Aortic smooth muscle cell (primary cell): ENCODE data around the gene FAM131C. TPM values are rescaled to one million over a fixed set of nuclear protein-coding genes. Genes with fewer than 3 reads are reported as not detected.

Experiments used
- total RNA-seq: library from RNA; depleted of rRNA; stranded (reverse); fragments of >200 nt; gene quantifications from 2 replicates; pipeline ENCODE4 v1.2.3, GENCODE V29; 2014

FAM131C gene
- total RNA-seq: 0.31 and 0.53 TPM in 2 replicates

DNA sequence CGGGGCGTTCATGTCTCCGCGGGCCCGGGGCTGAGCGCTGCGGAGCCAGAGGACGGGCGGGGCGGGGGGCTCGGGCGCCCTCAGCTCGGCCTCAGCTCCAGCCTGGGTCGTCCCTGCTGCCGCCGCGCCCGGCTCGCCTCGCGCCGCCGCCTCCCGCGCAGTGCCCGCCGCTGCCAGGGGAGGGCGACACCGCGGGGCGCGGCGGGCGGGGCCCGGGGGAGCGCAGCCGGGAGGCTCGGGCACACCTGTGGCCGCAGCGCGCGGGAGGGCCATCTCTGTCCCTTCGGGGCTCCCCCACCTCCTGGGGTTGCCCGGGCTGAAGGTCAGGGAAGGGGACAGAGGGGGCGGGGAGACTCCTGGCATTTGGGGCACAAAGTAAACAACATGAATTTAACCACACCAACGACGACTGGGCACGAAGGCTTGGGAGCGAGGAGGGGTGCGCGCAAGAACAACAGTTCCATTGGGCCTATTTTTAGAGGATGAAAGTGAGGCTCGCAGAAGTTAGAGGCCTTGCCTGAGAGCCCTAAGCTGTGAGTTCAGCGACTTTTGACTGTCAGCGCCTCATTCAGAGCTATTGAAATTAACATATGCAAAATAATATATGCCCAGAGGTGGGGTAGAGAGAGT, at the start of gene FAM131C:
TSS of gene FAM131C (minus strand) at position 162 of the 630 bp plus-strand sequence. CDS start 209 bp downstream, outside the sequence.

GRCh38 chr1:16043521-16043920, 29.9 kb downstream of the FAM131C start, which contains the start of gene CLCNKB:
CLCNKB (plus strand) TSS chr1:16043782; CDS start chr1:16044493, 711 bp downstream.

DNA sequence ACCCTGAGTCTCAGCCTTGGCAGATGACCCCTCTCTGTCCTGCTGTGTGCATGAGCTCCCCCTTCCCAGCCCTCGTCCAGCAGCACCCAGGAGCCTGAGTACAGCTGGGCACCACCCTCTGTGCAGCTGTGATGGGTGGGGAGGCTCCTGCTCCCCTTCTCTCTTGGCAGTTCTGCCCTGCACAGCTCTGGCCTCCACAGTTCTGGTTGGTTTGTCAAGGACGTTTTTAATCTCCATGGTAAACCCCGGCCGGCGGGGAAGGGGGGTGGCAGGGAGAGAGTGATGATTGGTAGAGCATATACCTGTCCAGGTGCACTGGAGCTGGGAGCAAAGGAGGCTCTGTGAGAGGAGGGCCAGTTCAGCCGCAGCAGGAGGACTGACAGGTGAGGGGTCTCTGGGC, 51.8 kb downstream of the FAM131C start, which contains the start of gene CLCNKA:
TSS of gene CLCNKA (plus strand) at position 356 of the 400 bp plus-strand sequence. CDS start 584 bp downstream, outside the sequence.

DNA sequence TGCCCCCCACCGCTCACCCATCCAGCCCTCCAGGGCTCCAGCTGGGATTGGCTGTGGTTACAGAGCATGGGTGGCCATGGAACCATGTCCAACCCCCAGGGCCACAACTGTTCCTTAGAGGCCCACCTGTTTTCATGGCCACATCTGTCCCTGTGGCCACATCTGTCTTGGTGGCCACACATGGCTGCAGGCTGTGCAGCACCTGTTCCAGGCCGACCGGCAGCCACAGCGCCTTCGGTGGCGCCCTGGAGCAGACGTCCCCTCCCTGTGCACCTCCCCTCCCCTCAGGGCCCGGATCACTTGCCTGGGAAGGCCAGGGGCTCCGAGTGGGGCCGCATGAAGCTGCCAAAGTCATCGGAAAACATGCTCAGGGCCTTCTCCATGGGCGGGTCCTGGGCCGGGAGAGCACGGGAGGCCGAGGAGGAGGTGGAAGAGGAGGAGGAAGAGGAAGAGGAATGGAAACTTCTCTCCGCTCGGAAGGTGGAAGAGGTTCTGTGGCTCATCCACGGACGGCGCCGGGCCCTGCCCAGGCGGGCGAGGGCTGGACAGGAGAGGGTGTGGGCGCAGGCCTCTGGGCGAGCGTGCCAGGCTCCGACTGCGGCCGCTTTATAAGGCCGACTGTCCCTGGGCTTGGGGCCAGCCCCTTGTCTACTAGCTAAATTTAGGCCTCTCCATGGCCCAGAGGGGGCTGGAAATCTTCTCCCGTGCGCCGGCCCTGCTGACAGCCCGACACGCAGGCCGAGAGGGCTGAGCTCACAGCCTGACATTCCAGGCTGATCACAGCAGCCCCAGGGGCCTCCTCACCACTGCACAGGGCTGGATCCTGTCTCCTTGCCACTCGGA, 55.8 kb downstream of the FAM131C start, which contains the start of gene HSPB7:
TSS of gene HSPB7 (minus strand) at position 583 of the 843 bp plus-strand sequence. CDS start at position 503, 80 bp downstream.

Other genes with a start within 250 kb of the FAM131C start
- gene SPEN, start 225.9 kb downstream of the FAM131C start, total RNA-seq: 15.1 and 20.9 TPM in 2 replicates
- 22.1 and 27.2 TPM in 2 replicates for gene ZBTB17, start 97.5 kb downstream of the FAM131C start, total RNA-seq
- not detected in 2 replicates for gene SRARP, start 69.4 kb downstream of the FAM131C start, total RNA-seq
- 4.6 and 21.6 TPM in 2 replicates for gene HSPB7, start 55.6 kb downstream of the FAM131C start, total RNA-seq
- not detected in 2 replicates for gene CLCNKA, start 51.6 kb downstream of the FAM131C start, total RNA-seq
- under 0.01 TPM in 1 of 2 replicates, not detected in the other for gene CLCNKB, start 29.9 kb downstream of the FAM131C start, total RNA-seq
- gene EPHA2, start 82.4 kb upstream of the FAM131C start, total RNA-seq: 35.3 and 35.4 TPM in 2 replicates
- 1.2 and 2.2 TPM in 2 replicates for gene ARHGEF19, start 139.0 kb upstream of the FAM131C start, total RNA-seq
- gene CPLANE2, start 163.5 kb upstream of the FAM131C start, total RNA-seq: 8.2 and 12.4 TPM in 2 replicates